HG03439 (cell line): Measurements from ENCODE around the gene LRRC36.

Experiments used
- ATAC-seq: cut with Tn5 transposase; IDR thresholded peaks from one replicate; pipeline ENCODE4 v1.9.1; 2021; ENCODE audit warnings: mild to moderate bottlenecking, moderate library complexity; ENCODE audit not compliant: unreplicated experiment

LRRC36 gene

GRCh38 chr16:67294171-67294757 is 32.4 kb upstream of the LRRC36 start:
- ATAC-seq, result no peak

- no peak for ATAC-seq
Measured at GRCh38 chr16:67294938-67295361, 31.7 kb upstream of the LRRC36 start.

GRCh38 chr16:67296420-67296819 is 30.2 kb upstream of the LRRC36 start:
- no peak for ATAC-seq

GRCh38 chr16:67298277-67298676 is 28.3 kb upstream of the LRRC36 start:
- ATAC-seq, result no peak

- no peak for ATAC-seq
Measured at GRCh38 chr16:67299269-67299668, 27.3 kb upstream of the LRRC36 start.

- no peak for ATAC-seq
Measured at GRCh38 chr16:67301080-67301782, 25.4 kb upstream of the LRRC36 start.

GRCh38 chr16:67302076-67302475 is 24.5 kb upstream of the LRRC36 start:
- ATAC-seq, result no peak

GRCh38 chr16:67302970-67303369 is 23.6 kb upstream of the LRRC36 start:
- no peak for ATAC-seq

GRCh38 chr16:67304020-67304419 is 22.6 kb upstream of the LRRC36 start:
- ATAC-seq, result no peak

GRCh38 chr16:67305216-67306071 is 21.2 kb upstream of the LRRC36 start:
- no peak for ATAC-seq

- ATAC-seq, result no peak
Measured at GRCh38 chr16:67310561-67310960, 16.1 kb upstream of the LRRC36 start.

- peak; percentile 74 for ATAC-seq
Measured at GRCh38 chr16:67311607-67312488, 14.8 kb upstream of the LRRC36 start.

- no peak for ATAC-seq
Measured at GRCh38 chr16:67312719-67313118, 13.9 kb upstream of the LRRC36 start.

- no peak for ATAC-seq
Measured at GRCh38 chr16:67317853-67318252, 8.8 kb upstream of the LRRC36 start.

- ATAC-seq, result no peak
Measured at GRCh38 chr16:67326115-67326471, 522 bp upstream of the LRRC36 start.

- no peak for ATAC-seq
Measured at GRCh38 chr16:67327743-67328142, 1.1 kb downstream of the LRRC36 start.

GRCh38 chr16:67329901-67330300 is 3.3 kb downstream of the LRRC36 start:
- no peak for ATAC-seq

- no peak for ATAC-seq
Measured at GRCh38 chr16:67333315-67333714, 6.7 kb downstream of the LRRC36 start.

GRCh38 chr16:67336116-67336515 is 9.5 kb downstream of the LRRC36 start:
- ATAC-seq, result no peak

GRCh38 chr16:67336648-67337047 is 10.0 kb downstream of the LRRC36 start:
- ATAC-seq, result no peak

- ATAC-seq, result no peak
Measured at GRCh38 chr16:67339453-67339852, 12.8 kb downstream of the LRRC36 start.
